ENCODE data around the gene CNNM3. TPM values are rescaled to one million over a fixed set of nuclear protein-coding genes. Genes with fewer than 3 reads are reported as not detected.

Gene CNNM3
- total RNA-seq, 1 donor from 2014 or later = 5.6 TPM

DNA sequence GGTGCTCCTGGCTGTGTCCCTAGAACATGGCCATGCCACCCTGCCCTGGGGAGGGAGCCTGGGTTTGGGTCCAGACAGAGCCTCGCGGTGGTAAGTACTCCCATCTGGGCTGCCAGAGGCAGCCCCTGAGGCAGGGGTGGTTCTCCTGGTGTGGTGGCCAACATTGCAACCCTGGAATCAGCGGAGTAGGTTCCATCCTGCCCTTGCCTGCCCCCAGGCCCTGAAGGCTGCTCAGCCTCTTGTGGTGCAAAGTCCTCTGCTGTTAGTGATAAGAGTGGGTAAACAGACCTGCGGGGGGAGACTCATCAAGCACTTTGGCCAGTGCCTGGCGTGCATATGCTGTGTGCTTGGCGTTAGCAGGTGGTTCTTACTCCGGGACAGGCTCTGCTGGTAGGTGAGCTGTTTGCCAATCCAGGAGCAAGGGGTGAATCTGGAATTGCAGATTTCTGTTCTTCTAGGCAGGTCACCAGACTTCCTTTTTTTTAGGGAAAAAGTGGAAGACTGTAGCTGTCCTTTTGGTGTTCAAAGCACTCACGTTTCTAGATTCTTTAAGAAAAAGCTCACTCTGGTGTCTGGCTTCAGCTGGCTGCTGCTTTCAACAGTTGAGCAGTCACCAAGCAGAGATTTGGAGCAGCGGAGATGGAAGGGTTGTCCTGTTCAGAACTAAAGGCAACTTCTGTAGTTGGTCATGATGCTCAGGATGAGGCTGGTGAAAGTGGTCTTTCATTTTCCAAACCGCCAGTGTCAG lies 3.2 kb downstream of the CNNM3 start:
- Histone ChIP-seq H3K4me3 (ENCODE audit: insufficient read depth, low read depth, low read length) (no peak overlapping the region), H3K27ac (ENCODE audit: low read depth, low read length) (no peak overlapping the region), H3K4me1 (ENCODE audit: insufficient read depth, low read length) (peaks cover 14% of the 10 kb centered on the region), H3K27me3 (ENCODE audit: insufficient read depth, low read length) (no peaks in the 10 kb centered on the region), H4K20me1 (ENCODE audit: insufficient read depth, low read length) (peaks cover 61% of the 10 kb centered on the region), H3K4me2 (ENCODE audit: low read length) (no peak overlapping the region), H3K9ac (ENCODE audit: low read length) (no peak overlapping the region), H3K79me2 (ENCODE audit: insufficient read depth, low read length) (peaks cover 10% of the 10 kb centered on the region), H2AFZ (ENCODE audit: low read depth, low read length) (no peak overlapping the region), H3K9me3 (ENCODE audit: insufficient read depth, low read depth, low read length) (no peaks in the 10 kb centered on the region), H3K36me3 (ENCODE audit: insufficient read depth, low read length) (no peaks in the 10 kb centered on the region)
- Mint-ChIP-seq H3K27ac (ENCODE audit: unreplicated experiment) (no peak overlapping the region), H3K4me1 (ENCODE audit: low read depth, unreplicated experiment) (peaks cover 6% of the 10 kb centered on the region), H3K27me3 (ENCODE audit: low read depth, unreplicated experiment) (peaks cover 7% of the 10 kb centered on the region), H3K36me3 (ENCODE audit: low read depth, unreplicated experiment) (peaks cover 5% of the 10 kb centered on the region), H3K9me3 (ENCODE audit: unreplicated experiment) (no peaks in the 10 kb centered on the region), H3K4me3 (ENCODE audit: unreplicated experiment) (peak overlapping the region; percentile 40)
- FAIRE-seq (no peak), DNase-seq (ENCODE audit: low read depth) (no peak)
- TF ChIP-seq, protein P1, sequence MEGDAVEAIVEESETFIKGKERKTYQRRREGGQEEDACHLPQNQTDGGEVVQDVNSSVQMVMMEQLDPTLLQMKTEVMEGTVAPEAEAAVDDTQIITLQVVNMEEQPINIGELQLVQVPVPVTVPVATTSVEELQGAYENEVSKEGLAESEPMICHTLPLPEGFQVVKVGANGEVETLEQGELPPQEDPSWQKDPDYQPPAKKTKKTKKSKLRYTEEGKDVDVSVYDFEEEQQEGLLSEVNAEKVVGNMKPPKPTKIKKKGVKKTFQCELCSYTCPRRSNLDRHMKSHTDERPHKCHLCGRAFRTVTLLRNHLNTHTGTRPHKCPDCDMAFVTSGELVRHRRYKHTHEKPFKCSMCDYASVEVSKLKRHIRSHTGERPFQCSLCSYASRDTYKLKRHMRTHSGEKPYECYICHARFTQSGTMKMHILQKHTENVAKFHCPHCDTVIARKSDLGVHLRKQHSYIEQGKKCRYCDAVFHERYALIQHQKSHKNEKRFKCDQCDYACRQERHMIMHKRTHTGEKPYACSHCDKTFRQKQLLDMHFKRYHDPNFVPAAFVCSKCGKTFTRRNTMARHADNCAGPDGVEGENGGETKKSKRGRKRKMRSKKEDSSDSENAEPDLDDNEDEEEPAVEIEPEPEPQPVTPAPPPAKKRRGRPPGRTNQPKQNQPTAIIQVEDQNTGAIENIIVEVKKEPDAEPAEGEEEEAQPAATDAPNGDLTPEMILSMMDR (IDR thresholded peaks at IDR 0.05; ENCODE audit: insufficient read depth, low read depth, low read length) = no peak
- no peak for TF ChIP-seq EZH2 (IDR thresholded peaks at IDR 0.05; ENCODE audit: insufficient read depth, low read length)

DNA sequence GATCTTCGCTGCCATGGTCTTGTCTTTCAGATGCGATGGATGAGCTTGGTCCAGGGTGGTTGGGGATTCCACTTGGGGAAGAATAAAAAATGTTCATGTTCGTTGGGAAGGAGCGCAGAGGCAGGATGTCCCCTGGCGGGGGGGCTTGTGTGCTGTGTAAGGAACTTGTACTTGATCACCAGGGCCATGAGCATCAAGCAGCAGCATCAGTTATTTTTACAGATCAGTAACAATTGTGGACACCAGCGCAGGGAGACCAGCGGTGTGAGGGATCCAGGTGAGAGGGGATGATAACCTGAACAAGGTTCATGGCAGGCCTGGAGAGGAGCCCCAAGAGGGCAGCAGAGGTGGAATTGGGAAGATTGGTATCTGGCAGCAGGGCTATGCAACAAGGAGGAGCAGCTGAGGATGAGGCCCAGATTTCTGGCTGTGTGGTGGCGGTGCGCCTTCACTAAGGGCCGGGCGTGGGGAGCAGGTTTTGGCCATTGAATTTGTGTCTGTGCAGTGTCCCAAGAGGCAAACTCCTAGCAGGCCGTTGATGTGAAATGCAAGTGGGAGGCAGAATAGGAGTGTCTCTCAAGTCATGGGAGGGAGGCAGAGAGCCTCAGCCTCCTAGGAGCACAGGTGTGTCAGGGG lies 3.9 kb downstream of the CNNM3 start:
- FAIRE-seq = no peak

More for the DNA sequence above, 3.9 kb downstream of the CNNM3 start:
- TF ChIP-seq, protein P1 (IDR thresholded peaks at IDR 0.05; ENCODE audit: insufficient read depth, low read depth, low read length) = no peak
- no peak for TF ChIP-seq EZH2 (IDR thresholded peaks at IDR 0.05; ENCODE audit: insufficient read depth, low read length)
- H3K4me3 Mint-ChIP-seq (ENCODE audit: unreplicated experiment) = no peak overlapping the region
- peaks cover 68% of the 10 kb centered on the region for H4K20me1 ChIP-seq (ENCODE audit: insufficient read depth, low read length)
- DNase-seq (ENCODE audit: low read depth) = no peak
- peaks cover 14% of the 10 kb centered on the region for H3K4me1 ChIP-seq (ENCODE audit: insufficient read depth, low read length)
- H3K9me3 Mint-ChIP-seq (ENCODE audit: unreplicated experiment) = no peaks in the 10 kb centered on the region
- no peaks in the 10 kb centered on the region for H3K27me3 ChIP-seq (ENCODE audit: insufficient read depth, low read length)
- H3K27me3 Mint-ChIP-seq (ENCODE audit: low read depth, unreplicated experiment) = peaks cover 7% of the 10 kb centered on the region
- H3K4me2 ChIP-seq (ENCODE audit: low read length) = no peak overlapping the region
- no peak overlapping the region for H3K27ac ChIP-seq (ENCODE audit: low read depth, low read length)
- peaks cover 10% of the 10 kb centered on the region for H3K79me2 ChIP-seq (ENCODE audit: insufficient read depth, low read length)
- H3K4me3 ChIP-seq (ENCODE audit: insufficient read depth, low read depth, low read length) = no peak overlapping the region
- no peak overlapping the region for H3K9ac ChIP-seq (ENCODE audit: low read length)
- H3K27ac Mint-ChIP-seq (ENCODE audit: unreplicated experiment) = no peak overlapping the region
- peaks cover 6% of the 10 kb centered on the region for H3K4me1 Mint-ChIP-seq (ENCODE audit: low read depth, unreplicated experiment)
- H3K36me3 Mint-ChIP-seq (ENCODE audit: low read depth, unreplicated experiment) = peaks cover 5% of the 10 kb centered on the region
- H3K9me3 ChIP-seq (ENCODE audit: insufficient read depth, low read depth, low read length) = no peaks in the 10 kb centered on the region
- H3K36me3 ChIP-seq (ENCODE audit: insufficient read depth, low read length) = no peaks in the 10 kb centered on the region
- H2AFZ ChIP-seq (ENCODE audit: low read depth, low read length) = no peak overlapping the region

All from astrocyte (in vitro differentiated cells and primary cell).